ENCODE measurements around the gene PCDHB3. TPM values are rescaled to one million over a fixed set of nuclear protein-coding genes. Genes with fewer than 3 reads are reported as not detected.

The PCDHB3 gene
- total RNA-seq: under 1 TPM; 0.30 to 0.76 (median 0.71) TPM

GRCh38 chr5:141100243-141100805, at the start of gene PCDHB3:
PCDHB3 (plus strand) TSS chr5:141100473; CDS start chr5:141100650, 177 bp downstream.
- peak in 2 of 6 experiments; percentile 3 to 31 for TF ChIP-seq CTCF (IDR thresholded peaks at IDR 0.05)
- TF ChIP-seq POLR2A (IDR thresholded peaks at IDR 0.05): no peak
- Histone ChIP-seq H3K36me3 (no peaks in the 10 kb centered on the region), H3K4me3 (peak within 1 kb of the TSS in 3 of 4 donors; percentile 15 to 41 (median 20)), H3K27me3 (peaks cover 0 to 19% (median 0%) of the 10 kb centered on the region in 4 donors), H3K4me1 (no peaks in the 10 kb centered on the region), H3K27ac (no peak within 1 kb of the TSS), H3K9me3 (peaks cover 0 to 49% (median 35%) of the 10 kb centered on the region in 3 donors)
- WGBS, 2 donors: 23 to 28% methylated on average over 18 to 19 of the region's 19 CpGs
- DNase-seq: no peak
- intact Hi-C loops (cut with DNase I): no loop called here

- Histone ChIP-seq H3K27me3 (peaks cover 0 to 60% (median 0%) of the 10 kb centered on the region in 4 donors), H3K9me3 (no peaks in the 10 kb centered on the region), H3K4me3 (peak within 1 kb of the TSS; percentile 26 to 64 (median 48)), H3K4me1 (peaks cover 0 to 15% (median 0%) of the 10 kb centered on the region in 3 donors), H3K27ac (no peak within 1 kb of the TSS), H3K36me3 (no peaks in the 10 kb centered on the region)
- intact Hi-C loops (cut with DNase I): no loop called here
- TF ChIP-seq POLR2A (IDR thresholded peaks at IDR 0.05) (no peak), CTCF (IDR thresholded peaks at IDR 0.05) (no peak)
- 17 to 32% methylated on average over 14 to 20 of the region's 20 CpGs for WGBS, 2 donors
- DNase-seq: no peak
Observed at GRCh38 chr5:141050622-141051520, 49.4 kb upstream of the PCDHB3 start, which contains the start of gene PCDHB1. PCDHB1 (plus strand) TSS chr5:141051374; CDS start chr5:141051471, 97 bp downstream.

GRCh38 chr5:141051521-141051866, 48.8 kb upstream of the PCDHB3 start:
- no peak for DNase-seq
- H3K27ac ChIP-seq: no peak overlapping the region
- intact Hi-C loops (cut with DNase I): no loop called here
- TF ChIP-seq POLR2A (IDR thresholded peaks at IDR 0.05) (no peak), CTCF (IDR thresholded peaks at IDR 0.05) (no peak)
- H3K9me3 ChIP-seq: no peaks in the 10 kb centered on the region
- H3K36me3 ChIP-seq: no peaks in the 10 kb centered on the region
- H3K4me1 ChIP-seq: peaks cover 0 to 15% (median 0%) of the 10 kb centered on the region in 3 donors
- H3K4me3 ChIP-seq: peak overlapping the region; percentile 26 to 64 (median 48)
- 4 to 21% methylated on average over 19 of the region's 19 CpGs for whole genome bisulfite sequencing, 2 donors
- peaks cover 0 to 56% (median 0%) of the 10 kb centered on the region in 4 donors for H3K27me3 ChIP-seq

- Histone ChIP-seq H3K27ac (no peak overlapping the region), H3K36me3 (no peaks in the 10 kb centered on the region), H3K9me3 (peaks cover 0 to 13% (median 0%) of the 10 kb centered on the region in 3 donors), H3K4me1 (no peaks in the 10 kb centered on the region), H3K4me3 (no peak overlapping the region), H3K27me3 (peaks cover 0 to 36% (median 2%) of the 10 kb centered on the region in 4 donors)
- no peak for DNase-seq
- intact Hi-C loops (cut with DNase I): no loop called here
- TF ChIP-seq POLR2A (IDR thresholded peaks at IDR 0.05) (no peak), CTCF (IDR thresholded peaks at IDR 0.05) (no peak)
- WGBS, 2 donors: 46 to 71% methylated on average over 17 of the region's 17 CpGs
Observed at GRCh38 chr5:141077826-141078225, 22.4 kb upstream of the PCDHB3 start.

GRCh38 chr5:141082228-141082627, 18.0 kb upstream of the PCDHB3 start:
- peaks cover 0 to 24% (median 2%) of the 10 kb centered on the region in 4 donors for H3K27me3 ChIP-seq
- TF ChIP-seq CTCF (IDR thresholded peaks at IDR 0.05): no peak
- no peak for TF ChIP-seq POLR2A (IDR thresholded peaks at IDR 0.05)

More at GRCh38 chr5:141082228-141082627, 18.0 kb upstream of the PCDHB3 start:
- peaks cover 0 to 17% (median 0%) of the 10 kb centered on the region in 3 donors for H3K9me3 ChIP-seq
- H3K4me3 ChIP-seq: no peak overlapping the region
- intact Hi-C loops (cut with DNase I): no loop called here
- no peak for DNase-seq
- H3K36me3 ChIP-seq: no peaks in the 10 kb centered on the region
- no peak overlapping the region for H3K27ac ChIP-seq
- H3K4me1 ChIP-seq: no peaks in the 10 kb centered on the region
